ENCODE results near the gene CD24. TPM values are rescaled to one million over a fixed set of nuclear protein-coding genes. Genes with fewer than 3 reads are reported as not detected.

CD24 gene
- total RNA-seq, 2 experiments from 2014 or later: 198 to 382 TPM

DNA sequence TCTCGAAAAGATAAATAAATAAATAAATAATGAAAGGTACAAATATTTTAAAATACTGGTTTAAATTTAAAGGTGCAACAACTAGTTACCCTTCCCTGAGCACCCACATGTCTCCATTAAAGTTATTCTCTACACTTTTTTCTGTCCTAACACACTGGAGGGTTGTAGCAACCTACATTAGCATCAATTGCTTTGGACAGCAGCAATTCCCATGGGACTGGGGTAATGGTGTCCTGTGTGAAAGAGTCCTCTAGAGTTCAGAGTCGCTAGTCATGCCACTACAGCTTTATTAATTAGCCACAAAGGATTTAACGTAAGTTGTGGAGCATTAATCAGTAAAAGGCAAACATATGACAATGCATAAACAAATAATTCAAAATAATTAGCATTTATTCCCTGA, 14.1 kb upstream of the CD24 start:
- no peak for DNase-seq (ENCODE audit: low spot score)
- Histone ChIP-seq H3K4me3 (ENCODE audit: low read depth, low read length, poor library complexity, severe bottlenecking) (no peak overlapping the region), H2AFZ (ENCODE audit: low read length) (no peak overlapping the region), H3K4me1 (ENCODE audit: insufficient read depth, low read length, poor library complexity, severe bottlenecking) (no peaks in the 10 kb centered on the region), H3K9me2 (ENCODE audit: insufficient read depth, low read length) (no peaks in the 10 kb centered on the region), H3K79me2 (ENCODE audit: insufficient read depth, low read depth, low read length) (no peaks in the 10 kb centered on the region), H3K36me3 (ENCODE audit: insufficient read depth, low read length) (no peaks in the 10 kb centered on the region), H3K9me3 (ENCODE audit: low read length) (no peaks in the 10 kb centered on the region), H4K20me1 (ENCODE audit: insufficient read depth, low read length) (no peaks in the 10 kb centered on the region), H3K4me2 (ENCODE audit: low read length) (no peak overlapping the region), H3K27ac (ENCODE audit: low read depth, low read length, poor library complexity, severe bottlenecking) (no peak overlapping the region)
- no TSS peak for BruUV-seq (replicated peaks)
- intact Hi-C loops (cut with micrococcal nuclease; ENCODE audit: unreplicated experiment): no loop called here
- ChIA-PET CTCF (ENCODE audit: unreplicated experiment) (no interaction called here), POLR2A (interaction anchor here (0.9 kb wide), 1 partner anchor 11 kb away, joined by 4 read pairs; no protein-coding TSS in a partner anchor)
- TF ChIP-seq, protein P1, sequence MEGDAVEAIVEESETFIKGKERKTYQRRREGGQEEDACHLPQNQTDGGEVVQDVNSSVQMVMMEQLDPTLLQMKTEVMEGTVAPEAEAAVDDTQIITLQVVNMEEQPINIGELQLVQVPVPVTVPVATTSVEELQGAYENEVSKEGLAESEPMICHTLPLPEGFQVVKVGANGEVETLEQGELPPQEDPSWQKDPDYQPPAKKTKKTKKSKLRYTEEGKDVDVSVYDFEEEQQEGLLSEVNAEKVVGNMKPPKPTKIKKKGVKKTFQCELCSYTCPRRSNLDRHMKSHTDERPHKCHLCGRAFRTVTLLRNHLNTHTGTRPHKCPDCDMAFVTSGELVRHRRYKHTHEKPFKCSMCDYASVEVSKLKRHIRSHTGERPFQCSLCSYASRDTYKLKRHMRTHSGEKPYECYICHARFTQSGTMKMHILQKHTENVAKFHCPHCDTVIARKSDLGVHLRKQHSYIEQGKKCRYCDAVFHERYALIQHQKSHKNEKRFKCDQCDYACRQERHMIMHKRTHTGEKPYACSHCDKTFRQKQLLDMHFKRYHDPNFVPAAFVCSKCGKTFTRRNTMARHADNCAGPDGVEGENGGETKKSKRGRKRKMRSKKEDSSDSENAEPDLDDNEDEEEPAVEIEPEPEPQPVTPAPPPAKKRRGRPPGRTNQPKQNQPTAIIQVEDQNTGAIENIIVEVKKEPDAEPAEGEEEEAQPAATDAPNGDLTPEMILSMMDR (conservative IDR thresholded peaks at IDR 0.05; ENCODE audit: low read length): no peak
- no peak for TF ChIP-seq EZH2phosphoT487 (IDR thresholded peaks at IDR 0.05; ENCODE audit: borderline replicate concordance, low read depth, low read length)

DNA sequence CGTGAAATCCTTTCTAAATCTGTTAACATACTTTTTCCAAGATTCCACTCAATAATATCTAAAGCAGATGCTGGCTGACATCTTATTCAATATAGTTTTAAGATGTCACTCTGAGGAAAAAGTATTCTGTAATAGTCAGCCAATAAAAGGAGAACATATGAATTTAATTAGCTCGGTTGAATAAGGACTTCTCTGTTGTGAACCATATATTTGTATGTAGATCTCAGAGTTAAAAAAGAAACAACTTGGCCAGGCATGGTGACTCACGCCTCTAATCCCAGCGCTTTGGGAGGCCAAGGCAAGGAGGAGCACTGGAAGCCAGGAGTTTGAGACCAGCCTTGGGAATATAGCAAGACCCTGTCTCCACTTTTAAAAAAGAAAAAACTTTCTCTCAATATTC, 7.4 kb upstream of the CD24 start:
- CTCF ChIA-PET (ENCODE audit: unreplicated experiment): no interaction called here
- Histone ChIP-seq H2AFZ (ENCODE audit: low read length) (no peak overlapping the region), H3K9me2 (ENCODE audit: insufficient read depth, low read length) (no peaks in the 10 kb centered on the region), H4K20me1 (ENCODE audit: insufficient read depth, low read length) (no peaks in the 10 kb centered on the region), H3K36me3 (ENCODE audit: insufficient read depth, low read length) (no peaks in the 10 kb centered on the region), H3K27ac (ENCODE audit: low read depth, low read length, poor library complexity, severe bottlenecking) (no peak overlapping the region), H3K4me2 (ENCODE audit: low read length) (no peak overlapping the region), H3K4me1 (ENCODE audit: insufficient read depth, low read length, poor library complexity, severe bottlenecking) (peaks cover 13% of the 10 kb centered on the region), H3K9me3 (ENCODE audit: low read length) (no peaks in the 10 kb centered on the region), H3K79me2 (ENCODE audit: insufficient read depth, low read depth, low read length) (no peaks in the 10 kb centered on the region), H3K4me3 (ENCODE audit: low read depth, low read length, poor library complexity, severe bottlenecking) (no peak overlapping the region)
- no TSS peak for BruUV-seq (replicated peaks)
- intact Hi-C loops (cut with micrococcal nuclease; ENCODE audit: unreplicated experiment): no loop called here
- TF ChIP-seq, protein P1 (conservative IDR thresholded peaks at IDR 0.05; ENCODE audit: low read length): no peak
- no peak for TF ChIP-seq EZH2phosphoT487 (IDR thresholded peaks at IDR 0.05; ENCODE audit: borderline replicate concordance, low read depth, low read length)
- DNase-seq (ENCODE audit: low spot score): no peak
- POLR2A ChIA-PET: interaction anchor here (0.6 to 0.8 kb wide), 4 partner anchors 389 to 628 kb away, joined by 3 to 5 read pairs (median 3); no protein-coding TSS in a partner anchor

DNA sequence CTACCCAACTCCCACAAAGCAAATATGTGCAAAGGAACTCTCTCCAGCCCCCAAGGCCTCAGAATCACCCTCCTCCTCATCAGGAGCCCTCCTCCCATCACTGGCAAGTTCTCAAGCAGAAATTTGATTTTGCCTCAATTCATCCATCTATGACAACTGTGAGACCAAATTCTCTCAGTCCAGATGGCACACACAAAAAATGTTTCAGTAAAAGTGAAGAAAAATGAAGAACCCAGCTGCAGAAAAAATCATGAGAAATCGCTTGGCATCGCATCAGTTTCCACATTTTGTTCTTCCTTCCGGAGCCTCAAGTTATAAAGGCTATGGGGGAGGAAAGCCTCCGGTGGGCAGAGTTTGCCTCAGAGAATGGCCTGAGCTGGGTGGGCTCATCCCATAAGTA, 6.4 kb upstream of the CD24 start:
- ChIA-PET POLR2A (no interaction called here), CTCF (ENCODE audit: unreplicated experiment) (interaction anchor here (1.8 kb wide), 1 partner anchor 16 kb away, joined by 5 read pairs; no protein-coding TSS in a partner anchor)
- Histone ChIP-seq H3K79me2 (ENCODE audit: insufficient read depth, low read depth, low read length) (peaks cover 3% of the 10 kb centered on the region; the same call in 1 of the 2 replicates), H3K4me3 (ENCODE audit: low read depth, low read length, poor library complexity, severe bottlenecking) (no peak overlapping the region), H3K4me1 (ENCODE audit: insufficient read depth, low read length, poor library complexity, severe bottlenecking) (peaks cover 23% of the 10 kb centered on the region), H3K36me3 (ENCODE audit: insufficient read depth, low read length) (no peaks in the 10 kb centered on the region), H4K20me1 (ENCODE audit: insufficient read depth, low read length) (no peaks in the 10 kb centered on the region), H3K4me2 (ENCODE audit: low read length) (no peak overlapping the region), H2AFZ (ENCODE audit: low read length) (no peak overlapping the region), H3K27ac (ENCODE audit: low read depth, low read length, poor library complexity, severe bottlenecking) (no peak overlapping the region), H3K9me2 (ENCODE audit: insufficient read depth, low read length) (no peaks in the 10 kb centered on the region), H3K9me3 (ENCODE audit: low read length) (no peaks in the 10 kb centered on the region)
- intact Hi-C loops (cut with micrococcal nuclease; ENCODE audit: unreplicated experiment): no loop called here
- TF ChIP-seq EZH2phosphoT487 (IDR thresholded peaks at IDR 0.05; ENCODE audit: borderline replicate concordance, low read depth, low read length): no peak
- TF ChIP-seq, protein P1 (conservative IDR thresholded peaks at IDR 0.05; ENCODE audit: low read length): no peak
- DNase-seq (ENCODE audit: low spot score): no peak
- no TSS peak for BruUV-seq (replicated peaks)

Measured in OCI-LY7 (cell line).